Muscle layer of colon (tissue), 2 donors: ENCODE results near the gene SCGB1D2.

ENCODE experiments used
- H3K27ac ChIP-seq: one replicate; pipeline ENCODE4 v1.7.0; 2013; ENCODE audit warnings: low read depth, mild to moderate bottlenecking, low read length, moderate library complexity
- H3K27me3 ChIP-seq, 2 donors: one replicate each; pipeline ENCODE4 v1.7.0; 2013; ENCODE audit warnings: low read length in 2 of 2, mild to moderate bottlenecking in 2 of 2; ENCODE audit not compliant: insufficient read depth in 2 of 2, control insufficient read depth in 1 of 2
- H3K36me3 ChIP-seq: one replicate; pipeline ENCODE4 v1.7.0; 2013; ENCODE audit warnings: mild to moderate bottlenecking, low read length; ENCODE audit not compliant: insufficient read depth
- H3K4me1 ChIP-seq: one replicate; pipeline ENCODE4 v1.7.0; 2013; ENCODE audit warnings: mild to moderate bottlenecking, low read length; ENCODE audit not compliant: insufficient read depth
- H3K4me3 ChIP-seq, 2 donors: one replicate each; pipeline ENCODE4 v1.7.0; 2013; ENCODE audit warnings: low read length in 2 of 2, low read depth in 1 of 2, mild to moderate bottlenecking in 1 of 2, moderate library complexity in 1 of 2
- H3K9ac ChIP-seq: one replicate; pipeline ENCODE4 v1.7.0; 2013; ENCODE audit warnings: low read length
- H3K9me3 ChIP-seq: one replicate; pipeline ENCODE4 v1.7.0; 2013; ENCODE audit warnings: mild to moderate bottlenecking, low read length
- donor health status: abdominal sarcoma.
- donor health status: Adenocarcinoma of cecum.

Gene SCGB1D2

DNA sequence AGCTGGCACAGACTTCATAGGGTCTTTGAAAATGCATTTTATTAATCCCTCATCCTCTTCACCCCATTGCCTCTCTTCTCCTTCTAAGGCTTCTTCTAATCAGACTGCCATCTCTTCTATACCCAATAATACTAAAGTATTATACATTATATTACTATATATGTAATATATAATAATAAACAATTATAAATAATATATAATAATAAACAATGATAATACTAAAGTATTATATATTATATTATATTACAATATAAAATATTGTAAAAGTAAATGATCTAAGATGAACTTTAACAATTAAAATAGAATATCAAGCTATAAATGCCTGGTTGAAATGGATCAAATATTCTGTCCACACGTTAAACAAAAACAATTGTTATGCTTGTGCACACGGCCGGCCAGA, 20.5 kb upstream of the SCGB1D2 start:
- Histone ChIP-seq H3K36me3 (no peaks in the 10 kb centered on the region), H3K4me1 (no peaks in the 10 kb centered on the region), H3K27ac (no peak overlapping the region), H3K9me3 (peaks cover 7% of the 10 kb centered on the region), H3K27me3 (no peaks in the 10 kb centered on the region), H3K9ac (no peak overlapping the region), H3K4me3 (no peak overlapping the region)

GRCh38 chr11:62223095-62223494, 18.9 kb upstream of the SCGB1D2 start:
- no peak overlapping the region for H3K4me3 ChIP-seq

GRCh38 chr11:62233730-62234129, 8.3 kb upstream of the SCGB1D2 start:
- no peaks in the 10 kb centered on the region for H3K27me3 ChIP-seq
- no peak overlapping the region for H3K27ac ChIP-seq

More at GRCh38 chr11:62223095-62223494, 18.9 kb upstream of the SCGB1D2 start:
- no peak overlapping the region for H3K27ac ChIP-seq
- no peaks in the 10 kb centered on the region for H3K27me3 ChIP-seq
- H3K9me3 ChIP-seq = peaks cover 7% of the 10 kb centered on the region
- no peaks in the 10 kb centered on the region for H3K36me3 ChIP-seq
- no peak overlapping the region for H3K9ac ChIP-seq
- no peaks in the 10 kb centered on the region for H3K4me1 ChIP-seq

DNA sequence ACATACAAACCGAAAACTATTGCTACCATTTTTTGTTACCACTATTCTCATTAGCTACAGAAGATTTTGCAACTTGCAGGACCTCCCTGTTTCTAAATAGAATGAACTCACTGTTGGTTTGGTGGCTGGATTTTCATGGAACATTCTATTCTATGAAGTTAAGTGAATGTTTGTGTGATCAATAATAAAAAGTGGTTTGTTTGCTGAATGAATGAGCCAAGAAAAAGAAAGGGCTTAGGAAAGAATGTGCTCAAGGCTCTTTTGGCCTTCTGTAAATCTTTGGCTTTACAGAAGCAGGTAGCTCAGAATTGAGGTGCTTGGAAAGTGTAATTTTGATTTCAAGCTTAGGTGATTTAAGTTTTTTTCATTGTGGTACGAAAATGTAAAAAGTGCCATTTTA, 5.9 kb upstream of the SCGB1D2 start:
- Histone ChIP-seq H3K27ac (no peak overlapping the region), H3K9ac (no peak overlapping the region), H3K27me3 (no peaks in the 10 kb centered on the region)

More at GRCh38 chr11:62233730-62234129, 8.3 kb upstream of the SCGB1D2 start:
- no peak overlapping the region for H3K9ac ChIP-seq
- H3K9me3 ChIP-seq = no peaks in the 10 kb centered on the region
- H3K4me1 ChIP-seq = no peaks in the 10 kb centered on the region
- no peak overlapping the region for H3K4me3 ChIP-seq
- no peaks in the 10 kb centered on the region for H3K36me3 ChIP-seq

GRCh38 chr11:62237499-62237898, 4.5 kb upstream of the SCGB1D2 start:
- Histone ChIP-seq H3K27ac (no peak overlapping the region), H3K9ac (no peak overlapping the region), H3K27me3 (peaks cover 0 to 4% of the 10 kb centered on the region in 2 donors)

More for the DNA sequence above, 5.9 kb upstream of the SCGB1D2 start:
- Histone ChIP-seq H3K4me1 (no peaks in the 10 kb centered on the region), H3K9me3 (no peaks in the 10 kb centered on the region), H3K4me3 (no peak overlapping the region), H3K36me3 (no peaks in the 10 kb centered on the region)

GRCh38 chr11:62238151-62238550, 3.9 kb upstream of the SCGB1D2 start:
- H3K9me3 ChIP-seq = no peaks in the 10 kb centered on the region
- H3K9ac ChIP-seq = no peak overlapping the region
- no peak overlapping the region for H3K27ac ChIP-seq
- H3K4me1 ChIP-seq = no peaks in the 10 kb centered on the region
- no peak overlapping the region for H3K4me3 ChIP-seq
- H3K36me3 ChIP-seq = no peaks in the 10 kb centered on the region
- peaks cover 0 to 4% of the 10 kb centered on the region in 2 donors for H3K27me3 ChIP-seq

More at GRCh38 chr11:62237499-62237898, 4.5 kb upstream of the SCGB1D2 start:
- Histone ChIP-seq H3K36me3 (no peaks in the 10 kb centered on the region), H3K4me3 (no peak overlapping the region), H3K9me3 (no peaks in the 10 kb centered on the region), H3K4me1 (no peaks in the 10 kb centered on the region)

- Histone ChIP-seq H3K27ac (no peak overlapping the region), H3K9me3 (no peaks in the 10 kb centered on the region), H3K4me1 (no peaks in the 10 kb centered on the region), H3K4me3 (no peak overlapping the region), H3K27me3 (peaks cover 0 to 7% of the 10 kb centered on the region in 2 donors), H3K36me3 (no peaks in the 10 kb centered on the region), H3K9ac (no peak overlapping the region)
Measured at GRCh38 chr11:62241095-62241494, 944 bp upstream of the SCGB1D2 start.

GRCh38 chr11:62245271-62245753, 3.3 kb downstream of the SCGB1D2 start:
- no peaks in the 10 kb centered on the region for H3K9me3 ChIP-seq
- no peaks in the 10 kb centered on the region for H3K4me1 ChIP-seq
- no peak overlapping the region for H3K4me3 ChIP-seq
- no peak overlapping the region for H3K9ac ChIP-seq
- peaks cover 5 to 7% of the 10 kb centered on the region in 2 donors for H3K27me3 ChIP-seq
- H3K36me3 ChIP-seq = no peaks in the 10 kb centered on the region
- H3K27ac ChIP-seq = no peak overlapping the region

GRCh38 chr11:62251698-62252097, 9.7 kb downstream of the SCGB1D2 start:
- Histone ChIP-seq H3K4me3 (no peak overlapping the region), H3K4me1 (no peaks in the 10 kb centered on the region), H3K27me3 (peaks cover 0 to 5% of the 10 kb centered on the region in 2 donors), H3K27ac (no peak overlapping the region), H3K36me3 (no peaks in the 10 kb centered on the region), H3K9ac (no peak overlapping the region), H3K9me3 (peaks cover 18% of the 10 kb centered on the region)

- Histone ChIP-seq H3K9me3 (peaks cover 18% of the 10 kb centered on the region), H3K9ac (no peak overlapping the region), H3K36me3 (no peaks in the 10 kb centered on the region)
Measured at GRCh38 chr11:62253999-62254542, 12.0 kb downstream of the SCGB1D2 start.

GRCh38 chr11:62256281-62256680, 14.2 kb downstream of the SCGB1D2 start:
- Histone ChIP-seq H3K36me3 (no peaks in the 10 kb centered on the region), H3K4me3 (no peak overlapping the region), H3K27me3 (no peaks in the 10 kb centered on the region), H3K9ac (no peak overlapping the region), H3K9me3 (peaks cover 16% of the 10 kb centered on the region), H3K4me1 (no peaks in the 10 kb centered on the region), H3K27ac (no peak overlapping the region)

More at GRCh38 chr11:62253999-62254542, 12.0 kb downstream of the SCGB1D2 start:
- H3K4me1 ChIP-seq = no peaks in the 10 kb centered on the region
- H3K27me3 ChIP-seq = no peaks in the 10 kb centered on the region
- no peak overlapping the region for H3K27ac ChIP-seq
- no peak overlapping the region for H3K4me3 ChIP-seq
